ENCODE data around the gene REEP2.

DNA sequence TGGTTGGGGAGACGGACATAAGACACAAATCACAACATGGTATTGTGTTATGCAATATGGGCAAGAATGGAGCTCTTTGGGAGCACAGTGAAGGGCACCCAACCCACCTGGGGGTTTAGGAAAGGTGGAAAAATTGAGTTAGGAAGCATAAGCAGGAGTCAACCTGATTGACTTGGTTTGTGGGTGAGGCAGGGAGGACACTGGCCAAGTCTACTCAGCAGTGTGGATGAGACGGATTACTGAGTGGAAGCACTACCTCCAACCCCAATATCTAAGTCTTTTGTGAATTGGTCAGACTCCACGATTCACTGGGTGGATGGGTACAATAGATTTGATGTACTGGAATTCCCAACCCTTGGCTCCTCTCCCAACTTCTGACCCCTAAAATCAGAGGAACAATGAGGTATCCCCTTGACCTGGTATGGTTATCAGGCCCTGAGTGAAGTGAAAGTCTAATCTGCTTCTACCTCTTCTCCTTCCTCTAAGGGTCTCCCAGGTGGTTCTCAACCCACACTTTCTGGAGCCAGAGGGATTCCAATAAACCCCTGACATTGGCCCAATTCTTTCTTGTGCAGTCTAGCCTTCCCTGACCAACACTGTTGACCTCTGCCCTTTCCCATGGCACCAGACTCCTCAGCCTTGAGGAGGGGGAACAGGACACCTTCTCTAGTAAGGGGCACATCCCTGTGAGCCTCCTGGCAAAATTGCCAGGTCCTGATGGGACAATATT is 31.6 kb downstream of the REEP2 start:
- TF ChIP-seq EZH2phosphoT487 (IDR thresholded peaks at IDR 0.05; ENCODE audit: borderline replicate concordance, low read depth): no peak
- TF ChIP-seq TAF1 (IDR thresholded peaks at IDR 0.05; ENCODE audit: borderline replicate concordance, low read depth, low read length): no peak
- TF ChIP-seq, protein P1, sequence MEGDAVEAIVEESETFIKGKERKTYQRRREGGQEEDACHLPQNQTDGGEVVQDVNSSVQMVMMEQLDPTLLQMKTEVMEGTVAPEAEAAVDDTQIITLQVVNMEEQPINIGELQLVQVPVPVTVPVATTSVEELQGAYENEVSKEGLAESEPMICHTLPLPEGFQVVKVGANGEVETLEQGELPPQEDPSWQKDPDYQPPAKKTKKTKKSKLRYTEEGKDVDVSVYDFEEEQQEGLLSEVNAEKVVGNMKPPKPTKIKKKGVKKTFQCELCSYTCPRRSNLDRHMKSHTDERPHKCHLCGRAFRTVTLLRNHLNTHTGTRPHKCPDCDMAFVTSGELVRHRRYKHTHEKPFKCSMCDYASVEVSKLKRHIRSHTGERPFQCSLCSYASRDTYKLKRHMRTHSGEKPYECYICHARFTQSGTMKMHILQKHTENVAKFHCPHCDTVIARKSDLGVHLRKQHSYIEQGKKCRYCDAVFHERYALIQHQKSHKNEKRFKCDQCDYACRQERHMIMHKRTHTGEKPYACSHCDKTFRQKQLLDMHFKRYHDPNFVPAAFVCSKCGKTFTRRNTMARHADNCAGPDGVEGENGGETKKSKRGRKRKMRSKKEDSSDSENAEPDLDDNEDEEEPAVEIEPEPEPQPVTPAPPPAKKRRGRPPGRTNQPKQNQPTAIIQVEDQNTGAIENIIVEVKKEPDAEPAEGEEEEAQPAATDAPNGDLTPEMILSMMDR (IDR thresholded peaks at IDR 0.05): no peak
- no peak for TF ChIP-seq SIN3A (IDR thresholded peaks at IDR 0.05; ENCODE audit: borderline replicate concordance, low read depth, low read length)
- TF ChIP-seq, protein P2, sequence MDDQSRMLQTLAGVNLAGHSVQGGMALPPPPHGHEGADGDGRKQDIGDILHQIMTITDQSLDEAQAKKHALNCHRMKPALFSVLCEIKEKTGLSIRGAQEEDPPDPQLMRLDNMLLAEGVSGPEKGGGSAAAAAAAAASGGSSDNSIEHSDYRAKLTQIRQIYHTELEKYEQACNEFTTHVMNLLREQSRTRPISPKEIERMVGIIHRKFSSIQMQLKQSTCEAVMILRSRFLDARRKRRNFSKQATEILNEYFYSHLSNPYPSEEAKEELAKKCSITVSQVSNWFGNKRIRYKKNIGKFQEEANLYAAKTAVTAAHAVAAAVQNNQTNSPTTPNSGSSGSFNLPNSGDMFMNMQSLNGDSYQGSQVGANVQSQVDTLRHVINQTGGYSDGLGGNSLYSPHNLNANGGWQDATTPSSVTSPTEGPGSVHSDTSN (IDR thresholded peaks at IDR 0.05): no peak
- TF ChIP-seq, protein P3, sequence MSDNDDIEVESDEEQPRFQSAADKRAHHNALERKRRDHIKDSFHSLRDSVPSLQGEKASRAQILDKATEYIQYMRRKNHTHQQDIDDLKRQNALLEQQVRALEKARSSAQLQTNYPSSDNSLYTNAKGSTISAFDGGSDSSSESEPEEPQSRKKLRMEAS (IDR thresholded peaks at IDR 0.05; ENCODE audit: low read depth): no peak
- TF ChIP-seq POLR2AphosphoS5 (IDR thresholded peaks at IDR 0.05; ENCODE audit: low read depth, low read length): no peak
- TF ChIP-seq RFX5 (IDR thresholded peaks at IDR 0.05; ENCODE audit: low read length): no peak
- TF ChIP-seq, protein P4, sequence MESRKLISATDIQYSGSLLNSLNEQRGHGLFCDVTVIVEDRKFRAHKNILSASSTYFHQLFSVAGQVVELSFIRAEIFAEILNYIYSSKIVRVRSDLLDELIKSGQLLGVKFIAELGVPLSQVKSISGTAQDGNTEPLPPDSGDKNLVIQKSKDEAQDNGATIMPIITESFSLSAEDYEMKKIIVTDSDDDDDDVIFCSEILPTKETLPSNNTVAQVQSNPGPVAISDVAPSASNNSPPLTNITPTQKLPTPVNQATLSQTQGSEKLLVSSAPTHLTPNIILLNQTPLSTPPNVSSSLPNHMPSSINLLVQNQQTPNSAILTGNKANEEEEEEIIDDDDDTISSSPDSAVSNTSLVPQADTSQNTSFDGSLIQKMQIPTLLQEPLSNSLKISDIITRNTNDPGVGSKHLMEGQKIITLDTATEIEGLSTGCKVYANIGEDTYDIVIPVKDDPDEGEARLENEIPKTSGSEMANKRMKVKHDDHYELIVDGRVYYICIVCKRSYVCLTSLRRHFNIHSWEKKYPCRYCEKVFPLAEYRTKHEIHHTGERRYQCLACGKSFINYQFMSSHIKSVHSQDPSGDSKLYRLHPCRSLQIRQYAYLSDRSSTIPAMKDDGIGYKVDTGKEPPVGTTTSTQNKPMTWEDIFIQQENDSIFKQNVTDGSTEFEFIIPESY (IDR thresholded peaks at IDR 0.05; ENCODE audit: borderline replicate concordance, low read depth): no peak
- TF ChIP-seq CHD2 (IDR thresholded peaks at IDR 0.05; ENCODE audit: low read length, partially characterized antibody): no peak
- TF ChIP-seq SMC3 (IDR thresholded peaks at IDR 0.05; ENCODE audit: low read depth, low read length): no peak
